ENCODE measurements around the gene RBCK1. TPM values are rescaled to one million over a fixed set of nuclear protein-coding genes. Genes with fewer than 3 reads are reported as not detected.

RBCK1 gene
- total RNA-seq, 1 experiment from 2014 or later = 111 TPM

GRCh38 chr20:435558-435957, 27.5 kb downstream of the RBCK1 start:
- peak overlapping the region; percentile 18 for H3K27ac Mint-ChIP-seq (ENCODE audit: unreplicated experiment)
- Histone ChIP-seq H3K4me1 (no peaks in the 10 kb centered on the region), H3K36me3 (ENCODE audit: control insufficient read depth, insufficient read depth, low read length) (peaks cover 9% of the 10 kb centered on the region; the same call in 1 of the 2 replicates), H3K9me3 (no peaks in the 10 kb centered on the region), H3K27me3 (replicated peaks; ENCODE audit: control insufficient read depth, insufficient read depth, low read length) (no peaks in the 10 kb centered on the region), H3K4me3 (ENCODE audit: low read depth, low read length) (no peak overlapping the region)
- no peaks in the 10 kb centered on the region for H3K27me3 Mint-ChIP-seq (ENCODE audit: insufficient read depth, unreplicated experiment)
- H3K9me3 Mint-ChIP-seq (ENCODE audit: unreplicated experiment) = no peaks in the 10 kb centered on the region
- intact Hi-C loops (cut with micrococcal nuclease; ENCODE audit: unreplicated experiment) = no loop called here
- BruUV-seq (replicated peaks) = no TSS peak
- no peak for DNase-seq
- no peaks in the 10 kb centered on the region for H3K4me1 Mint-ChIP-seq (ENCODE audit: low read depth, unreplicated experiment)
- ChIA-PET CTCF (no interaction called here), POLR2A (interaction anchor here (0.6 kb wide), 1 partner anchor 9 kb away, joined by 3 read pairs; no protein-coding TSS in a partner anchor)
- H3K36me3 Mint-ChIP-seq (ENCODE audit: insufficient read depth, unreplicated experiment) = peaks cover 85% of the 10 kb centered on the region
- H3K4me3 Mint-ChIP-seq (ENCODE audit: unreplicated experiment) = no peak overlapping the region
- no peak for TF ChIP-seq CTCF (IDR thresholded peaks at IDR 0.05; ENCODE audit: insufficient read depth in 1 of 2, low read depth in 1 of 2, low read length in 1 of 2, severe bottlenecking in 1 of 2, unreplicated experiment in 1 of 2)

GRCh38 chr20:436476-436875, 28.4 kb downstream of the RBCK1 start:
- Histone ChIP-seq H3K36me3 (ENCODE audit: control insufficient read depth, insufficient read depth, low read length) (peaks cover 9% of the 10 kb centered on the region; the same call in 1 of the 2 replicates), H3K4me3 (ENCODE audit: low read depth, low read length) (no peak overlapping the region), H3K27me3 (replicated peaks; ENCODE audit: control insufficient read depth, insufficient read depth, low read length) (no peaks in the 10 kb centered on the region), H3K4me1 (no peaks in the 10 kb centered on the region), H3K9me3 (no peaks in the 10 kb centered on the region)
- ChIA-PET POLR2A (no interaction called here), CTCF (no interaction called here)
- Mint-ChIP-seq H3K36me3 (ENCODE audit: insufficient read depth, unreplicated experiment) (peaks cover 90% of the 10 kb centered on the region), H3K4me3 (ENCODE audit: unreplicated experiment) (no peak overlapping the region), H3K27me3 (ENCODE audit: insufficient read depth, unreplicated experiment) (no peaks in the 10 kb centered on the region), H3K9me3 (ENCODE audit: unreplicated experiment) (no peaks in the 10 kb centered on the region), H3K4me1 (ENCODE audit: low read depth, unreplicated experiment) (no peaks in the 10 kb centered on the region), H3K27ac (ENCODE audit: unreplicated experiment) (no peak overlapping the region)
- DNase-seq = no peak
- BruUV-seq (replicated peaks) = no TSS peak
- no peak for TF ChIP-seq CTCF (IDR thresholded peaks at IDR 0.05; ENCODE audit: insufficient read depth in 1 of 2, low read depth in 1 of 2, low read length in 1 of 2, severe bottlenecking in 1 of 2, unreplicated experiment in 1 of 2)
- intact Hi-C loops (cut with micrococcal nuclease; ENCODE audit: unreplicated experiment) = no loop called here

- ChIA-PET CTCF (no interaction called here), POLR2A (no interaction called here)
- Mint-ChIP-seq H3K27me3 (ENCODE audit: insufficient read depth, unreplicated experiment) (no peaks in the 10 kb centered on the region), H3K36me3 (ENCODE audit: insufficient read depth, unreplicated experiment) (peaks cover 90% of the 10 kb centered on the region), H3K4me3 (ENCODE audit: unreplicated experiment) (no peak overlapping the region), H3K4me1 (ENCODE audit: low read depth, unreplicated experiment) (no peaks in the 10 kb centered on the region), H3K27ac (ENCODE audit: unreplicated experiment) (no peak overlapping the region), H3K9me3 (ENCODE audit: unreplicated experiment) (no peaks in the 10 kb centered on the region)
- Histone ChIP-seq H3K4me1 (no peaks in the 10 kb centered on the region), H3K9me3 (no peaks in the 10 kb centered on the region), H3K36me3 (ENCODE audit: control insufficient read depth, insufficient read depth, low read length) (peaks cover 12% of the 10 kb centered on the region), H3K27me3 (replicated peaks; ENCODE audit: control insufficient read depth, insufficient read depth, low read length) (no peaks in the 10 kb centered on the region), H3K4me3 (ENCODE audit: low read depth, low read length) (no peak overlapping the region)
- TF ChIP-seq CTCF (IDR thresholded peaks at IDR 0.05; ENCODE audit: insufficient read depth in 1 of 2, low read depth in 1 of 2, low read length in 1 of 2, severe bottlenecking in 1 of 2, unreplicated experiment in 1 of 2) = no peak
- no TSS peak for BruUV-seq (replicated peaks)
- intact Hi-C loops (cut with micrococcal nuclease; ENCODE audit: unreplicated experiment) = no loop called here
- DNase-seq = no peak
These were observed 29.8 kb downstream of the RBCK1 start for GRCh38 chr20:437787-438486.
